OCI-LY1 (cell line): Measurements from ENCODE around the gene FZD7.

Experiments
- CTCF ChIP-seq: fragments of 200-600 bp; sonication (generic), shearing (Covaris generic); IDR thresholded peaks from 2 replicates; pipeline ENCODE4 v1.5.1; 2017; ENCODE audit warnings: mild to moderate bottlenecking, antibody characterized with exemption, low read length, moderate library complexity, mixed read lengths
- EZH2 ChIP-seq: fragments of 200-600 bp; sonication (generic), shearing (Covaris generic); IDR thresholded peaks from 2 replicates; pipeline ENCODE4 v1.8.0; 2017; ENCODE audit warnings: borderline replicate concordance, mixed run types, mild to moderate bottlenecking, antibody characterized with exemption, low read length, moderate library complexity, mixed read lengths

- TF ChIP-seq CTCF (no peak), EZH2 (no peak)
Observed at GRCh38 chr2:202050652-202051051, 17.0 kb downstream of the FZD7 start.
